Panc1 (cell line): Measurements from ENCODE around the gene DLG2. TPM values are rescaled to one million over a fixed set of nuclear protein-coding genes. Genes with fewer than 3 reads are reported as not detected.

Source experiments
- ATAC-seq: fragments of 200-7000 bp; cut with Tn5 transposase; 2 replicates; pipeline ENCODE4 v1.9.1; 2020; ENCODE audit warnings: mild to moderate bottlenecking, moderate library complexity
- BruUV-seq: library from RNA; stranded (reverse); fragments of 400-500 nt; replicated peaks from 2 replicates; lab custom pipeline; 2021; lab: Mats Ljungman, UMichigan
- CTCF ChIA-PET: fragments of 300-600 bp; sonication (Branson Sonifier 250); formaldehyde crosslinking; loops from one replicate; lab custom pipeline; 2022; ENCODE audit warnings: antibody characterized with exemption; lab: Charles Lee
- POLR2A ChIA-PET: fragments of 300-600 bp; sonication (Branson Sonifier 250); formaldehyde crosslinking; loops from one replicate; lab custom pipeline; 2022; ENCODE audit warnings: antibody characterized with exemption; lab: Charles Lee
- DNase-seq: peaks from one replicate; pipeline ENCODE4 v3.0.0-alpha.2; 2010; ENCODE audit warnings: low read depth, low spot score
- H3K27ac ChIP-seq: 2 replicates; pipeline ENCODE4 v1.5.1; 2011; ENCODE audit warnings: mild to moderate bottlenecking, low read length, inconsistent platforms
- H3K27me3 ChIP-seq: fragments of 200-500 bp; sonication (Bioruptor generic); 2 replicates; pipeline ENCODE4 v1.6.0; 2014; ENCODE audit warnings: low read length, inconsistent platforms; ENCODE audit not compliant: control insufficient read depth, insufficient read depth
- H3K36me3 ChIP-seq: fragments of 200-500 bp; sonication (Bioruptor generic); 2 replicates; pipeline ENCODE4 v1.5.1; 2014; ENCODE audit warnings: inconsistent platforms, mild to moderate bottlenecking, low read length, moderate library complexity; ENCODE audit not compliant: control insufficient read depth, insufficient read depth
- H3K4me1 ChIP-seq: 2 replicates; pipeline ENCODE4 v1.5.1; 2011; ENCODE audit warnings: inconsistent platforms, mild to moderate bottlenecking, low read length, moderate library complexity; ENCODE audit not compliant: control insufficient read depth, insufficient read depth
- H3K4me3 ChIP-seq, 2 experiments: 2 replicates each; pipeline ENCODE4 v1.5.1; 2011 to 2012; ENCODE audit warnings: low read depth in 2 of 2, low read length in 2 of 2, mild to moderate bottlenecking in 2 of 2, inconsistent platforms in 1 of 2, moderate library complexity in 1 of 2
- H3K9me3 ChIP-seq: fragments of 200-500 bp; sonication (Bioruptor generic); 2 replicates; pipeline ENCODE4 v1.5.1; 2014; ENCODE audit warnings: low read depth, mild to moderate bottlenecking, inconsistent platforms, low read length, moderate library complexity; ENCODE audit not compliant: control insufficient read depth, insufficient read depth
- CTCF ChIP-seq: fragments of 450-650 bp; IDR thresholded peaks from 2 replicates; pipeline ENCODE4 v1.5.1; 2017; ENCODE audit warnings: mild to moderate bottlenecking
- POLR2AphosphoS5 ChIP-seq: IDR thresholded peaks from 2 replicates; pipeline ENCODE4 v1.6.1; 2012; ENCODE audit warnings: mild to moderate bottlenecking, low read depth, low read length, moderate library complexity
- REST ChIP-seq, 2 experiments: IDR thresholded peaks; 2 replicates each; pipeline ENCODE4 v1.6.1; 2011 to 2012; ENCODE audit warnings: low read depth in 2 of 2, control low read depth in 1 of 2, low read length in 1 of 2, mild to moderate bottlenecking in 1 of 2, moderate library complexity in 1 of 2; ENCODE audit not compliant: insufficient read depth in 1 of 2
- SIN3A ChIP-seq: IDR thresholded peaks from 2 replicates; pipeline ENCODE4 v1.6.1; 2012; ENCODE audit warnings: low read depth, mild to moderate bottlenecking, low read length, moderate library complexity, borderline replicate concordance; ENCODE audit not compliant: insufficient read depth
- TCF7L2 ChIP-seq: IDR thresholded peaks from 2 replicates; pipeline ENCODE4 v1.6.1; 2011; ENCODE audit warnings: mild to moderate bottlenecking, low read depth, low read length, inconsistent platforms
- in situ Hi-C: cut with HindIII; loops from 2 replicates; pipeline ENCODE4 v1.10.0; 2016; ENCODE audit warnings: low sequenced_read_pairs, low pct_unique_long_range_greater_than_20kb
- intact Hi-C: fragments of 100-400 bp; cut with micrococcal nuclease; formaldehyde crosslinking; loops from one replicate; pipeline ENCODE4 v1.10.0; 2022; ENCODE audit not compliant: unreplicated experiment
- total RNA-seq: library from RNA; stranded (reverse); gene quantifications from one replicate; pipeline ENCODE4 v1.2.1, GENCODE V29; 2021; ENCODE audit not compliant: unreplicated experiment

Gene DLG2
- total RNA-seq, 1 experiment from 2014 or later = 4.2 TPM

GRCh38 chr11:83510530-83511460, 2116.3 kb downstream of the DLG2 start:
- no peak overlapping the region for H3K4me3 ChIP-seq
- no peaks in the 10 kb centered on the region for H3K36me3 ChIP-seq
- no peak for DNase-seq
- H3K9me3 ChIP-seq = no peaks in the 10 kb centered on the region
- ChIA-PET POLR2A (interaction anchor here (0.6 kb wide), 1 partner anchor 216 kb away, joined by 9 read pairs; no protein-coding TSS in a partner anchor), CTCF (no interaction called here)
- BruUV-seq = no TSS peak
- no peak overlapping the region for H3K27ac ChIP-seq
- no peak for TF ChIP-seq SIN3A
- no peak for TF ChIP-seq REST (IDR thresholded peaks at IDR 0.05; ENCODE audit: insufficient read depth in 1 of 2, low read depth in 2 of 2, low read length in 1 of 2)
- TF ChIP-seq POLR2AphosphoS5 = no peak
- no peak for TF ChIP-seq CTCF
- no peak for TF ChIP-seq TCF7L2
- no peaks in the 10 kb centered on the region for H3K27me3 ChIP-seq
- intact Hi-C loops (no loop called here), in situ Hi-C loops (no loop called here)
- no peaks in the 10 kb centered on the region for H3K4me1 ChIP-seq
- ATAC-seq = no peak

- H3K9me3 ChIP-seq = no peaks in the 10 kb centered on the region
- intact Hi-C loops (no loop called here), in situ Hi-C loops (no loop called here)
- no peaks in the 10 kb centered on the region for H3K4me1 ChIP-seq
- no peaks in the 10 kb centered on the region for H3K36me3 ChIP-seq
- ChIA-PET CTCF (no interaction called here), POLR2A (no interaction called here)
- no peaks in the 10 kb centered on the region for H3K27me3 ChIP-seq
- TF ChIP-seq SIN3A (no peak), CTCF (no peak), POLR2AphosphoS5 (no peak), REST (IDR thresholded peaks at IDR 0.05; ENCODE audit: insufficient read depth in 1 of 2, low read depth in 2 of 2, low read length in 1 of 2) (no peak), TCF7L2 (no peak)
- no peak overlapping the region for H3K27ac ChIP-seq
- DNase-seq = no peak
- BruUV-seq = no TSS peak
- H3K4me3 ChIP-seq = no peak overlapping the region
- ATAC-seq = no peak
These were observed 2118.3 kb downstream of the DLG2 start for GRCh38 chr11:83508804-83509203.
